Effector memory CD4-positive, alpha-beta T cell (primary cell): Measurements from ENCODE around the gene IRAK1BP1.
"Not testable (repeated sequence)": the region's sequence is repeated elsewhere in the genome, so short reads cannot be mapped to it uniquely, and the experiment has no call there.

Experiments
- DNase-seq, 3 donors: peaks; one replicate each; pipeline ENCODE4 v3.0.0-alpha.2; 2020
- H3K27ac ChIP-seq: 2 replicates; pipeline ENCODE4 v1.7.0; 2013; ENCODE audit warnings: mild to moderate bottlenecking, low read length, moderate library complexity; ENCODE audit not compliant: insufficient read depth, poor library complexity, severe bottlenecking
- H3K27me3 ChIP-seq: replicated peaks from 2 replicates; pipeline ENCODE4 v1.7.0; 2013; ENCODE audit warnings: mild to moderate bottlenecking, low read length; ENCODE audit not compliant: insufficient read depth, control insufficient read depth, poor library complexity, severe bottlenecking
- H3K36me3 ChIP-seq: 2 replicates; pipeline ENCODE4 v1.7.0; 2013; ENCODE audit warnings: mild to moderate bottlenecking, low read length, moderate library complexity; ENCODE audit not compliant: control insufficient read depth, insufficient read depth
- H3K4me1 ChIP-seq: 2 replicates; pipeline ENCODE4 v1.7.0; 2013; ENCODE audit warnings: low read length, mild to moderate bottlenecking; ENCODE audit not compliant: control insufficient read depth, insufficient read depth, poor library complexity, severe bottlenecking
- H3K4me3 ChIP-seq: 2 replicates; pipeline ENCODE4 v1.7.0; 2013; ENCODE audit warnings: low read length, low read depth, mild to moderate bottlenecking; ENCODE audit not compliant: insufficient read depth, poor library complexity, severe bottlenecking
- H3K9me3 ChIP-seq: 2 replicates; pipeline ENCODE4 v1.7.0; 2013; ENCODE audit warnings: mild to moderate bottlenecking, low read length, moderate library complexity; ENCODE audit not compliant: control insufficient read depth

Gene IRAK1BP1

DNA sequence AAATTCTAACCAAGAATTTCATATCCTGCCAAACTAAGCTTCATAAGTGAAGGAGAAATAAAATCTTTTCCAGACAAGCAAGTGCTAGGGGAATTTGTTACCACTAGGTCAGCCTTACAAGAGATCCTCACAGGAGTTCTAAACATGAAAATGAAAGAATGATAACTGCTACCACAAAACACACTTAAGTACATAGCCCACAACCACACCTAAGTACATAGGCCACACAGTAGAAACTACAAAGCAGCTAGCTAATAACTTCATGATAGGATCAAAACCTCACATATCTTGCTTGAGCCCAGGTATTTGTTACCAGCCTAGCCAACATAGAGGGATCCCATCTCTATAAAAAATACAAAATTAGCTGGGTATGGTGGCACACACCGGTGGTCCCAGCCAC, 50.4 kb downstream of the IRAK1BP1 start:
- Histone ChIP-seq H3K4me3 (no peak overlapping the region), H3K27me3 (no peaks in the 10 kb centered on the region), H3K36me3 (no peaks in the 10 kb centered on the region), H3K27ac (no peak overlapping the region), H3K9me3 (no peaks in the 10 kb centered on the region), H3K4me1 (no peaks in the 10 kb centered on the region)
- DNase-seq = no peak

DNA sequence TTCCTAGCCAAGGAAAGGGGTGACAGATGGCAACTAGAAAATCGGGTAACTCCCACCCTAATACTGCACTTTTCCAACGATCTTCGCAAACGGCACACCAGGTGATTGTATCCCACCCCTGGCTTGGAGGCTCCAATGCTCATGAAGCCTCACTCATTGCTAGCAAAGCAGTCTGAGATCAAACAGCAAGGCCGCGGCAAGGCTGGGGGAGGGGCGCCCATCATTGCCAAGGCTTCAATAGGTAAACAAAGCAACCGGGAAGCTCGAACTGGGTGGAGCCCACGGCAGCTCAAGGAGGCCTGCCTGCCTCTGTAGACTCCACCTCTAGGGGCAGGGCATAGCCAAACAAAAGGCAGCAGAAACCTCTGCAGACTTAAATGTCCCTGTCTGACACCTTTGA, 53.8 kb downstream of the IRAK1BP1 start:
- not testable (repeated sequence) for H3K27me3 ChIP-seq, H3K4me1 ChIP-seq, H3K4me3 ChIP-seq, H3K27ac ChIP-seq, DNase-seq, H3K36me3 ChIP-seq, H3K9me3 ChIP-seq

DNA sequence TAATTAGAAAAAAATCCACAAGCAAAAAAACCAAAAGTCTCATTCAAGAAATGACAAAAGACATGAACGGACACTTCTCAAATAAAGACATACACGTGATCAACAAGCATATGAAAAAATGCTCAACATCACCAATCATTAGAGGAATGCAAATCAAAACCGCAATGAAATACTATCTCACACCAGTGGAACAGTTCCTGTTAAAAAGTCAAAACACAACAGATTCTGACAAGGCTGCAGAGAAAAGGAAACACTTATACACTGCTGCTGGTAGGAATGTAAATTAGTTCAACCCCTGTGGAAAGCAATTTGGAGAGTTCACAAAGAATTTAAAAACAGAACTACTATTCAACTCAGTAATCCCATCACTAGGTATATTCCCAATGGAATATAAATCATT, 58.0 kb downstream of the IRAK1BP1 start:
- no peaks in the 10 kb centered on the region for H3K9me3 ChIP-seq
- H3K4me1 ChIP-seq = no peaks in the 10 kb centered on the region
- no peak for DNase-seq
- no peaks in the 10 kb centered on the region for H3K36me3 ChIP-seq
- no peak overlapping the region for H3K27ac ChIP-seq
- H3K27me3 ChIP-seq = no peaks in the 10 kb centered on the region
- no peak overlapping the region for H3K4me3 ChIP-seq

DNA sequence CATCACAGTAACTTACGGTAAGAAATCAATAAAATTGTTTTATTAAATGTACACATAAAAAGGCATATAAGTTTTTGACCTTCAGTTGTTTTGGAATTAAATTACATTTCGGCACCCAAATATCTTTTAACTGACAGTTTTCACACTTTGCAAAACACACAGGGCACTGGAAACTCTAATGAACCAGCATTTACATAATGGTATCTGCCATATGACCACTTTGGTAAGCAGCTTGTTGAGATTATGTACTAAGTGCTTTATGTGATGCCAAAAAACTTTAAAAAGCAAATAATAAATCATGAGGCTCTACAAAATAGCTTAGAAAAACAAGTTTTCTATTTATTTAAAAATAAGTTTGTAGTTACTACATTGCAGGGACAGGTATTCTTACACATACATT, 68.2 kb downstream of the IRAK1BP1 start:
- Histone ChIP-seq H3K36me3 (peaks cover 7% of the 10 kb centered on the region), H3K4me1 (no peaks in the 10 kb centered on the region), H3K4me3 (no peak overlapping the region), H3K27me3 (no peaks in the 10 kb centered on the region), H3K27ac (no peak overlapping the region), H3K9me3 (no peaks in the 10 kb centered on the region)
- DNase-seq = no peak

DNA sequence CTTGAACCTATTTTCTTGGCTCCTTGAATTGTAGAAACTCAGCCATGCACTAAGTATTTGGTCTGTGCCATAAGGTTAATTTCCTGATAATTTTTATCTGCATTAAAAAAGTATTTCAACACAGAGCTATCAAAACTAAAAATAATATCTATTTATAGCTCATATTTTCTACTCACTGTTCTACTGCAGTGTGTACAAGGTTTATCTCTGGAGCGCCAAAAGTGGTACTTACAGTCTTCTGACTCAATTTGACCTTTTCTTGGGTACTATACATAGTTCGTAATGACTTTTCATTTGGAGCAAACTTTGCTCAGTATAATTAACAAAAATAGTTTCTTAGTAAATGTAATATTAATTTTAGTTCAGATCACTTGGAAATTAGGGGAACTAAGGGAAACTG, 69.2 kb downstream of the IRAK1BP1 start:
- no peak for DNase-seq
- no peaks in the 10 kb centered on the region for H3K9me3 ChIP-seq
- H3K4me1 ChIP-seq = no peaks in the 10 kb centered on the region
- peaks cover 17% of the 10 kb centered on the region for H3K36me3 ChIP-seq
- no peaks in the 10 kb centered on the region for H3K27me3 ChIP-seq
- H3K4me3 ChIP-seq = no peak overlapping the region
- no peak overlapping the region for H3K27ac ChIP-seq

DNA sequence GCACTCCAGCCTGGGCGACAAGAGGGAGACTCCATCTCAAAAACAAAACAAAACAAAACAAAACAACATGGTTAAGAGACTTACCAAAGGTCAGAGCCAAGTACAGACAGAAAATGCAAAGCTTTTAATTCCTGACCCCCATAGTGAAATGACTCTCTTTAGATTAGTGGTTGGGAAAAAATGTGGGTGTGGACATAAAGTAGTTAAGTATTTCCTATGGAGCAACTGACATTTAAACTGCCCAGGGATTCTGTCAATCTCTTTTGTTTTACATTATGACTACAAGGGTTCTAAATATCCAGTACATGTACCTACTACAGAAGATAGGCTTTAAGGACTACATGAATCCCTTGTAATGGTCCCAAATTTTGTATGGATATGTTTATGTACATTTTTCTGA, 75.1 kb downstream of the IRAK1BP1 start:
- DNase-seq = no peak
- peaks cover 64% of the 10 kb centered on the region for H3K36me3 ChIP-seq

DNA sequence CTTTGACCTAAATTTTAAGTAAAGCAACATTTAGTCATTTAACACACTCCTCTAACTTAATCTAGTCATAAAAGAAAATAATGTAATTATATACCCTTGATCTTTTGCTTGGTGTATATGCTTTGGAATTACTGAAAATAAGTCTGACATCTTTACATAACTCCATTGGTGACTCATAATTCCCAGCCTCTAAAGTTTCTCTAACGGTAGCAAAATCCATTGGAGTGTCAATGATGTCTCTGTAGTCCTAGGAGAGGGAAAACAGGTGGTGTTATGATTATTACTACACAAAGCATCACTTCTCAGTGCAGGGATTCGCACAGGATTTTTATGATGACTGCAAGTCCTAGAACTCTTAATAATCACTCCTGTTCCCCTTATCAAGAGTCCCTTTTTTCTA, 80.2 kb downstream of the IRAK1BP1 start:
- Histone ChIP-seq H3K36me3 (peaks cover 91% of the 10 kb centered on the region), H3K9me3 (peaks cover 4% of the 10 kb centered on the region), H3K27me3 (no peaks in the 10 kb centered on the region), H3K4me1 (no peaks in the 10 kb centered on the region), H3K4me3 (no peak overlapping the region), H3K27ac (no peak overlapping the region)
- no peak for DNase-seq

More for the DNA sequence above, 75.1 kb downstream of the IRAK1BP1 start:
- no peaks in the 10 kb centered on the region for H3K27me3 ChIP-seq
- H3K27ac ChIP-seq = no peak overlapping the region
- no peaks in the 10 kb centered on the region for H3K4me1 ChIP-seq
- H3K9me3 ChIP-seq = no peaks in the 10 kb centered on the region
- no peak overlapping the region for H3K4me3 ChIP-seq

DNA sequence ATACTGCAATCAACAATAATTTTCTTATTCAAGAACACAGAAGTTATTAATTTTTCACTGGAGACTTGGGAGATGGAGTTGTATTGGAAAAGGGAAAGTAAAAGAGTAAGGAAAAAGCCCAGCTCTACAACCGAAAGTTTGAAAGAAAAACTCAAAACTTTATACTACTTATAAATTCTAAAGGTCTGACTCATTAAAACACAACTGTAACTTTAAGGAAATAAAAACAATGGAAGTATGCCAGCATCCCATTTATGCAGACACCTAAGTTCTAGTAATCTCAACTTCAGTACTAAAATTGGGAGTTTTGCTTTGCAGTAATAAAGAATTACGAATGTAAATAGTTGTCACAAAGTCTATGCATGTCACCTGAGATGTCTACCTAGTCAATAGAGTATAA, 80.6 kb downstream of the IRAK1BP1 start:
- H3K9me3 ChIP-seq = peaks cover 4% of the 10 kb centered on the region
- DNase-seq = no peak
- H3K4me1 ChIP-seq = no peaks in the 10 kb centered on the region
- peaks cover 92% of the 10 kb centered on the region for H3K36me3 ChIP-seq
- no peak overlapping the region for H3K27ac ChIP-seq
- no peaks in the 10 kb centered on the region for H3K27me3 ChIP-seq
- no peak overlapping the region for H3K4me3 ChIP-seq

DNA sequence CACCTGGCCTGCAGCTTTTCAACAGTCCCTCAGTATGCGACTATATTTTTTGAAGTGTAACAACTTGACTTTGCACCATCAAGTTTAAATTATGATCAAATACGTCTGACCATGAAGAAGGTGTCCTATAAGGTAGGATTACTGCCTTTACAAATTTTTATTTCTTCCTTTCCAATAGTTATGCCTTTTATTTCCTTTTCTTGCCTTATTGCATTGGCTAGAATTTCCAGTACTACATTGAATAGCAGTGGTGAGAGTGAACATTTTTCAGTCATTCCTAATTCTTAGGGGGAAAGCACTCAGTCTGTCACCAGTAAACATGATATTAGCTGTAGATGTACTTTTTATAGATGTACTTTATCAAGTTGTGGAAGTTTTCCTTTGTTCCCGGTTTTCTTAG, 81.4 kb downstream of the IRAK1BP1 start:
- peaks cover 95% of the 10 kb centered on the region for H3K36me3 ChIP-seq
- H3K9me3 ChIP-seq = peaks cover 4% of the 10 kb centered on the region
- no peak overlapping the region for H3K27ac ChIP-seq
- no peaks in the 10 kb centered on the region for H3K4me1 ChIP-seq
- DNase-seq = no peak
- H3K27me3 ChIP-seq = no peaks in the 10 kb centered on the region
- no peak overlapping the region for H3K4me3 ChIP-seq

DNA sequence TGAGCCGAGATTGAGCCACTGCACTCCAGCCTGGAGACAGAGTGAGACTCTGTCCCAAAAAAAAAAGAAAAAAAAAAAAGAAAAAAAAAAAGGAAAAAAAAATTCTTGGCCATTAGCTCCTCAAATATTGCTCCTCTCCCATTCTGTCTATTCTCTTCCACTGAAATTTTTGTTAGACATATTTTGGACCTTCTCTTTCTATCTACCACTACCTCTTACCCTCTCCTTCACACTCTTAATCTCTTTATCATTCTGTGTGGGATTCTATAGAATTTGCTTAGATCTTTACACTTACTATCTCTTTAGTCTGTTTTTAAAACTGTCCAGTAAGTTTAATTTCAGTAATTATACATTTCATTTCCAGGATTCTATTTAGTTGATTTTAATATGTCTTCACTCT, 85.0 kb downstream of the IRAK1BP1 start:
- H3K27ac ChIP-seq = no peak overlapping the region
- no peaks in the 10 kb centered on the region for H3K27me3 ChIP-seq
- no peak for DNase-seq
- peaks cover 4% of the 10 kb centered on the region for H3K9me3 ChIP-seq
- H3K4me1 ChIP-seq = no peaks in the 10 kb centered on the region
- H3K4me3 ChIP-seq = no peak overlapping the region
- peaks cover 87% of the 10 kb centered on the region for H3K36me3 ChIP-seq
